T-helper 17 cell (primary cell): ENCODE results near the gene KDM4D. TPM values are rescaled to one million over a fixed set of nuclear protein-coding genes. Genes with fewer than 3 reads are reported as not detected.
A peak's percentile ranks its signal among the peaks of the same experiment; 100 is the strongest.
"Not testable (repeated sequence)": the region's sequence is repeated elsewhere in the genome, so short reads cannot be mapped to it uniquely, and the experiment has no call there.

Experiments
- ATAC-seq: fragments of 150-1000 bp; cut with Tn5 transposase; 2 replicates; pipeline ENCODE4 v1.10.0; 2021; ENCODE audit warnings: mild to moderate bottlenecking, moderate library complexity
- DNase-seq, 3 donors: peaks; one replicate each; pipeline versions ENCODE4 v3.0.0 to v3.0.0-alpha.2; 2020 to 2021
- H3K9me3 ChIP-seq: one replicate; pipeline ENCODE4 v1.7.0; 2013; ENCODE audit warnings: low read length, mild to moderate bottlenecking; ENCODE audit not compliant: control insufficient read depth, poor library complexity, severe bottlenecking
- H3K27ac Mint-ChIP-seq: one replicate; pipeline ENCODE4 v1.8.0; 2022; ENCODE audit warnings: mild to moderate bottlenecking, moderate library complexity, mixed read lengths
- H3K27me3 Mint-ChIP-seq: one replicate; pipeline ENCODE4 v1.8.0; 2022; ENCODE audit warnings: mixed read lengths
- H3K36me3 Mint-ChIP-seq: one replicate; pipeline ENCODE4 v1.8.0; 2022; ENCODE audit warnings: low read depth, mixed read lengths
- H3K4me1 Mint-ChIP-seq: one replicate; pipeline ENCODE4 v1.8.0; 2022; ENCODE audit warnings: mild to moderate bottlenecking, mixed read lengths
- H3K4me3 Mint-ChIP-seq: one replicate; pipeline ENCODE4 v1.8.0; 2022; ENCODE audit warnings: mild to moderate bottlenecking, moderate library complexity, mixed read lengths
- total RNA-seq, 4 donors: library from RNA in 2 of 4; stranded (reverse) in 2 of 4; gene quantifications; one replicate each; pipeline ENCODE4 v1.2.3 and lab custom pipeline; 2022 to 2026

The KDM4D gene
- total RNA-seq, result under 1 TPM; 0.23 to 0.27 TPM
- 0.60 to 2.7 reads per million in 2 donors for total RNA-seq (lab: John Stamatoyannopoulos, UW)

DNA sequence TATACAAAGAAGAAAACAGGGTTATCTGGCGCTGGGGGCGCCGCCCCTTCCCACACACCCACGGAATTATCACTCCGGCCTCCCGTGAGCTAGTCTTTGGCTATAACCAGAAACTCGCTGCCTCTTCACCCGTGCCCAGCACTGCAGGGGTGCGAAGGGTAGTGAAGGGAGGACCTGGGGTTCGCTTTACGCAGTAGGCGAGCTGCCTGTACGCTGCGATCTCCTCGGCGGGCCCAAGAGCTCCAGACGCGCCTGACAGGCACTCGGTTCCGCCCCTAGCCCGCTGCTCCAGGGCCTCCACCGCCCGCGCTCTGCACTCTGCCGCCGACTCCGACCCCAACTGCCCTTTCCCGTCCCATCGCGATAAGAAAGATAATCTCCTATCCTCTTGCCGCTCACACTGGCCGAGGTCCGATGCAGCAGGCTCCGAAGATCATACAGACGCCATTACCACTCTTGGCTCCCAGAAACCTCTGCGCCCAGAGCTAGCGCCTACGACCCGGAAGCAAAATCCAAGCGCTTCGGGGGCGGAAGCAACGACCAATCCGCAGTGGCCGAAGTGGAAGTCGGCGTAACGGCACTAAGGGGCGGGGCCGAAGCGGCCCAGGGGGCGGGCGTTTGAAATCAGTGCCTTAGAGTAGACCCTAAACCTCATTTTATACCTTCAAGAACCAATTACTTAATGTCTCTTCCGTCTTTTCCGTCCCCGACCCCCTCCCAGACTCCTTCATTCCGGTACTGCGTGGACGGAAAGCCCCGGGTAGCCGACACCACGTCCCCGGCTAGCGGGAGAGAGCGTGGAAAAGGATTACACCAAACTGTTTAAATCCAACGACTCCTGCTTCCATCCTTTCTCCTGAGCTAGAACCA is at the start of gene KDM4D, which contains the start of gene CWC15:
KDM4D (plus strand) TSS at position 611 of the 870 bp plus-strand sequence. CDS start 23,664 bp downstream, outside the sequence.
CWC15 (minus strand) TSS at position 458 of the 870 bp plus-strand sequence. CDS start 1,371 bp downstream, outside the sequence.
- no peaks in the 10 kb centered on the region for H3K9me3 ChIP-seq
- peaks cover 14% of the 10 kb centered on the region for H3K36me3 Mint-ChIP-seq
- H3K4me1 Mint-ChIP-seq, result peaks cover 18% of the 10 kb centered on the region
- peak; percentile 99 for ATAC-seq
- H3K27me3 Mint-ChIP-seq, result no peaks in the 10 kb centered on the region
- peak within 1 kb of the TSS; percentile 97 for H3K27ac Mint-ChIP-seq
- DNase-seq, result peak; percentile 86 to 89 (median 89)
- peak within 1 kb of the TSS; percentile 96 for H3K4me3 Mint-ChIP-seq

DNA sequence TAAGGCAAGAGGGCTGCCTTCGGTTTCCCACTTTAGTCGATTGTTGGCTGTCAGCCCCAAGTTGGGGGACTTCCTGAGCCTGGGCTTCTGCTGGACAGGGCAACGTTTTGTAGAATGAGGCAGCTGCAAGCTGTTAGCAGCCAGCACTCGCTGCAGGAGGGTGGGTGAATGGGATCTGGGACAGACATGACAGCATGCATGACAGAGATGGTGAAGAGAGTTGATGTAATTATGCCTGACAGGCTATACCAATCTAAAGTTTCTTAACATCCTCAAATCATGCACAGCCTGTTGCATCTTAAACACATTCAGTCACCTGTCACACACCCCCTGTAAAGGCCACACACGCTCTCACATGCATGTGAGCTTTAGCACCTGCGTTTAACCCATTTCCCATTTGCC is 49.3 kb upstream of the KDM4D start:
- DNase-seq (no peak), ATAC-seq (peak; percentile 12)
- no peaks in the 10 kb centered on the region for H3K9me3 ChIP-seq
- Mint-ChIP-seq H3K27ac (peak overlapping the region; percentile 24), H3K27me3 (no peaks in the 10 kb centered on the region), H3K36me3 (peaks cover 7% of the 10 kb centered on the region), H3K4me1 (peaks cover 23% of the 10 kb centered on the region), H3K4me3 (peak overlapping the region; percentile 37)

DNA sequence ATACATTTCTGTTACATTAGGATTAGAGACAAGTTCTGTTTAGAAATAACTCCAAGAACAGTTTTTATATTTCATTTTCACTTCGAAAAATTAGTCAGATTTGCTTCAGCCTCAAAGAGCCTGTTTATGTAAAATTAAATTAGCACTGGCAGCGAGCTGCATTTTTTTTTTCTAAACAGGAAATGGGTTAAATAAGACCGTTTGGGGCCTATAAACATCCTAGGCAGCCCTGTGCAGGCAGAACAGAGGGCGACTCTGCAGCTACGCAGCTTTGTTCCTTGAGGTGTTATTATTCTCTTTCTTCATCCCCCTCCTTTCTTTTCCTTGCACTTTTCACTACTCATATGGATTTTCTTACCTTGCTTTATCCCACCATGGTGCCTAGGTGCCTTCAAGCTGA is 48.9 kb upstream of the KDM4D start:
- Mint-ChIP-seq H3K36me3 (peaks cover 7% of the 10 kb centered on the region), H3K27me3 (no peaks in the 10 kb centered on the region), H3K27ac (peak overlapping the region; percentile 24), H3K4me3 (peak overlapping the region; percentile 37), H3K4me1 (peaks cover 23% of the 10 kb centered on the region)
- DNase-seq (no peak), ATAC-seq (peak; percentile 75)
- H3K9me3 ChIP-seq, result no peaks in the 10 kb centered on the region

DNA sequence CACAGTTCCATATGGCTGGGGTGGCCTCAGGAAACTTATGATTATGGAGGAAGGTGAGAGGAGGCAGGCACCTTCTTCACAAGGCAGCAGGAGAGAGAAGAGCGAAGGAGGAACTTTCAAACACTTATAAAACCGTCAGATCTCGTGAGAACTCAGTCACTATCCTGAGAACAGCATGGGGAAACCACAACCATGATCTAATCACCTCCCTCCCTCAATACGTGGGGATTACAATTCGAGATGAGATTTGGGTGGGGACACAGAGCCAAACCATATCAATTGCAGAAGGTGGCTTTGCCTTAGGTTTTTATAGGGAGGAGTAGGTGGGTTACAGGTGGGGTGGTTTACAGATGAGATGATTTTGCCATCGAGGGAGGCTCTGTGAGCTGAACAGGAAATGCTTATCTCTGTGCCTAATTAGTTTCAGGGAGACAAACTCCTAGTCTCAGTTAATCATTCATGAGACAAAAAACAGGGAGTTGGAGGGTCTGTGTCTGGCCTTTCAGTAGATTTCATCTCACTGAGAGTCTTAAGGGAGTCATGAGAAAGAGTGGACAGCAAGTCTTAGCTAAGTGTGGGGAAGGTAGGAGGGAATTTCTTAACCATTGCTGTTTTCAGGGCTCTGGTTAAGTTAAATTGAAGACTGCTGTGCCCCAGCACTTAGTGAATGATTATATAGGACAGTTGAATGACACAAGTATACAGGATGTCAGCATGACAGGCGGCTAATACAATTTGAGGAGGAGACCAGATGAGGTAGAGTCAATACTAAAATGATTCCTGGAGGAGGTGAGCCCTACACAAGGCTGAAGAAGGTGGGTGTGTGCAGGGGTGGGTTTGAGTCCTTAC is 47.9 kb upstream of the KDM4D start:
- ATAC-seq, result no peak
- Mint-ChIP-seq H3K27ac (peak overlapping the region; percentile 24), H3K36me3 (peaks cover 7% of the 10 kb centered on the region), H3K4me1 (peaks cover 23% of the 10 kb centered on the region), H3K4me3 (peak overlapping the region; percentile 37), H3K27me3 (no peaks in the 10 kb centered on the region)
- no peaks in the 10 kb centered on the region for H3K9me3 ChIP-seq
- no peak for DNase-seq

DNA sequence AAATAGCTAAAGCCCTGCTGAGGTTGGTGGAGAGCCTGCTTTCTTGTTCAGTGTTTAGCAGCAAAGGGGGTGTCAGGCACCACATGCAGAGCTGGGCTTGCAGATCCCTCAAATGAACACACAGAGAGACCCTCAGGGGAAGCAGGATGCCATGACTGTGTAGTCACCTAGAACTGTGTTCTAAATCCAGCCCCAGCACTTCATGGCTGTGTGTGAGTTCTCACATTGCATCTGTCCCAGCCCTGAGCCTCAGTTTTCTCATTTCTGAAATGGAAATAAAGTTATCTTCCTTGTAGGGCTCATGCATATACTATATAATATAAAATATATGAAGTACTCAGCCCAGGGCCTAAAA is 47.3 kb upstream of the KDM4D start:
- H3K9me3 ChIP-seq, result no peaks in the 10 kb centered on the region
- Mint-ChIP-seq H3K27ac (no peak overlapping the region), H3K4me1 (peaks cover 23% of the 10 kb centered on the region), H3K36me3 (peaks cover 7% of the 10 kb centered on the region), H3K27me3 (no peaks in the 10 kb centered on the region), H3K4me3 (no peak overlapping the region)
- ATAC-seq (no peak), DNase-seq (no peak)

DNA sequence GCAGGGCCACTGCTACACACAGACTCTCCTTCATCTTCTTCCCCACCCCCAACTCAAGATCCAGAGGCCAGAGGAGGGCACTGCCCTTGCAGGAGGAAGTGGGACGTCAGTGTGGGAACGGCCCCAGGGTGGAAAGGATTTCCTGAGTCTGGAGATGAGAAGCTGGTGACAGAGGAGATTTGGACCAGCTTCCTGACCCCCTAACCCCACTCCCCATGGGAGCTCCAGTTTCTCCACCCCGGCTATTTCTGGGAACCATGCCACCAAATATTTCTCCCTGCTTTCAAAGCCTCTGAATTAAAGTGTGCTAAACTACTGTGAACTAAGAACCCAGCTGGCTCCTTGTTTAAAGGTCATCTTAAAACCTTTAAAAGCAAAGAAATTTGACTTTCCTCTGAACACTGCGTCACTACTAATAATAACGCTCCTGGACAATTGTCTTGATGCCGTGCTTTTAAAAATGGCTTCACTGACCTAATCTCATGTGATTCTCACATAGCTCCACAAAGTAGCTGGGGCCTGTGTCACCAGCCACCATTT is 46.7 kb upstream of the KDM4D start:
- DNase-seq, result no peak
- Mint-ChIP-seq H3K27me3 (no peaks in the 10 kb centered on the region), H3K4me3 (no peak overlapping the region), H3K4me1 (peaks cover 23% of the 10 kb centered on the region), H3K36me3 (peaks cover 7% of the 10 kb centered on the region), H3K27ac (no peak overlapping the region)
- no peak for ATAC-seq
- H3K9me3 ChIP-seq, result no peaks in the 10 kb centered on the region

DNA sequence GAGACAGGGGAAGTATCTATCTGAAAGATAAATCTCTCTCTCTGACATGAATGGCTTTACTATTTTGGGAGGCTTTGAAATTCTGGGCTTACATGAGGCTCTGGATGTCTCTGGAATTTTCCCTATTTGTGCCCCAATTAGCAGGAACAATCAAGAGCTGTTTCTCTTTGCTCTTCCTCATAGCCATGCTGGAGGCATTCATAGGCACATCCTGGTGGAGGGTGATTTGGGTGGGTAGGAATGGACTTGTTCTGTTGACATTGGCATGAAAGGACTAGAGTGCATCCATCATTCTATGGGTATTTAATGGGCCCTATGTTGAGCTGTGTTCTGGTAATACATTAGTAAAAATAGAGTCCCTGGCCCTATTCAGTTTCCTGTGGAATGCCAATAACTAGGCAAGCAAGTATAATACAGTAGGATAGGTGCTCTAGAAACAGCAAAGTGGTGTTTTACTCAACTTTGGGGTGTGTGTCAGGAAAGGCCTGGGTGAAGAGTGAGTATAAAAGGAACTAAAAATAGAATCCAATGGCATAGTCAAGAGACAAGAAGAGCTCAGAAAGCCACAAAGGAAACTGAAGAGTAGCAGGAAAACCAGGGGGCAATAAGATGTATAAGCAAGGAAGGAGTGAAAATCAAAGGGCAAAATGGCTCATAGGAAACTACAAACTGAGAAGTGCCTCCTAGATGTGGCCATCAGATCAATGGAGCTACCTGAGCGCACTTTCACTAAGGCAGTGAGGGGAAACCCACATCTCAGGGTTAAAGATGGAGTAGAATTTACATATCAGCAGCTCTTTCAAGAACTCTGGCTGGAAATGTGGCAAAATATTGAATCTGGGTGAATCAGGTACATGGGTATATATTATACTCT is 45.2 kb upstream of the KDM4D start:
- Mint-ChIP-seq H3K36me3 (peaks cover 7% of the 10 kb centered on the region), H3K4me1 (peaks cover 23% of the 10 kb centered on the region), H3K27ac (no peak overlapping the region), H3K27me3 (no peaks in the 10 kb centered on the region), H3K4me3 (no peak overlapping the region)
- H3K9me3 ChIP-seq, result no peaks in the 10 kb centered on the region
- ATAC-seq (no peak), DNase-seq (no peak)

DNA sequence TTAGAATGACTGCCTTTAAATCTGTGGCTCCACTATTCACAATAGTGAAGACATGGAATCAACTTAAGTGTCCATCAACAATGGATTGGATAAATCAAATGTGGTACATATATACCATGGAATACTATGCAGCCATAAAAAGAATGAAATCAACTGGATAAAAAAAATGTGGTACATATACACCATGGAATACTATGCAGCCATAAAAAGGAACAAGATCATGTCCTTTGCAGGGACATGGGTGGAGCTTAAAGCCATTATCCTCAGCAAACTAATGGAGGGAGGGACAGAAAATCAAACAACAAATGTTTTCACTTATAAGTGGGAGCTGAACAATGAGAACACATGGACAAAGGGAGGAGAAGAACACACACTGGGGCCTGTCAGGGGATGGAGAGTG is 41.4 kb upstream of the KDM4D start:
- H3K27ac Mint-ChIP-seq, ATAC-seq, H3K9me3 ChIP-seq, DNase-seq, H3K4me3 Mint-ChIP-seq, H3K27me3 Mint-ChIP-seq, H3K36me3 Mint-ChIP-seq: not testable (repeated sequence)
- peaks cover 27% of the 10 kb centered on the region for H3K4me1 Mint-ChIP-seq

DNA sequence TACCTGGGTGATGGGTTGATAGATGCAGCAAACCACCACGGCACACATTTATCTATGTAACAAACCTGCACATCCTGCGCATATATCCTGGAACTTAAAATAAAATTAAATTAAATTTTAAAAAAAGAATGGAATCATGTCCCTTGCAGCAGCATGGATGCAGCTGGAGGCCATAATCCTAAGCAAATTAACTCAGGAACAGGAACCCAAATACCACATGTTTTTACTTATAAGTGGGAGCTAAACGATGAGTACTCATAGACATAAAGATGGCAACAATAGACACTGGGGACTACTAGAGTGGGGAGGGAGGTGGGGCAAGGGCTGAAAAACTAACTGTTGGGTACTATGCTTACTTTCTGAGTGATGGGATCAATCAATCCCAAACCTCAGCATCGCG is 41.0 kb upstream of the KDM4D start:
- no peak for DNase-seq
- no peaks in the 10 kb centered on the region for H3K27me3 Mint-ChIP-seq
- H3K4me3 Mint-ChIP-seq, result no peak overlapping the region
- no peak for ATAC-seq
- H3K27ac Mint-ChIP-seq, result no peak overlapping the region
- peaks cover 4% of the 10 kb centered on the region for H3K36me3 Mint-ChIP-seq
- no peaks in the 10 kb centered on the region for H3K9me3 ChIP-seq
- H3K4me1 Mint-ChIP-seq, result peaks cover 27% of the 10 kb centered on the region

DNA sequence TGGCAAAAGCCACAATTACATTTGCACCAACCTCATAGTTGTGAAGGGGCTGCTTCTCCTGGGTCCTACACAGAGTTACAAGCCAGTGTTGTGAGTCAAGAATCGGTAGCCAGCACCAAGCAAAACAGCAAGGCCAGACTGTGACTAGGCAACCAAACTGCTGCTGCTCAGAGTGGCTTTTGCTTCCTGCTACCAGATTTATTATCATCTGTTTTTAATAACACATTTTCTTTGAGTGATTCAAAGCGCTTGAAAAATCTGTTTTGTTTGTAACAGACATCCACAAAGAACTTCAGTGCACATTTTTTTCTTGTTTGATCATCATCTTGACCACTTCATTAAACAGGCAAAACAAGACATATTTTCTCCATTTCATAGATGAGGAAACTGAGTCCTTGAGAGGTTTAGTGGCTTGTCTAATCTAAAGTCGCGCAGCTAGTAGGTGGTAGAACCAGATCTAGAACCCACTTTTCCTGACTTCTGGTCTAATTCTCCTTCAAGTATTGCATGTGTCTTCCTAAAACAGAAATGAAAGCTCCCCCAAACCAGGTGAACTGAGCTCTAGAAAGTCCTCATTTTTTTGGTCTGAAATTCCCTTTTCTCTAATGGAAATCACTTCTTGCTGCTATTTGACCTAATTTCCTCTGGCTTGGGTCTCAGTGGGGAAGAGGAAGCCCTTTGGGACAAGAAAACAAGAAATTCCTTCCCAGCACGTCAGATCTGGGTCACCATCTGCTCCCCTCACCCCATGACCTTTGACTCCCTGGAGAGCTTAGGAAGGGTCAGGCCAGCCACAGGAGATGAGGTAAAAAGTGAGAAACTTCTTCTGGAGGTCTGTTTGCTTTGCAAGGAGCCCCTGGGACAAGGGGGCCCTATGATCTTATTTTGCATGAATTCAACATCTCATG is 40.0 kb upstream of the KDM4D start:
- H3K27ac Mint-ChIP-seq, result peak overlapping the region; percentile 88
- H3K4me3 Mint-ChIP-seq, result peak overlapping the region; percentile 59
- peaks cover 3% of the 10 kb centered on the region for H3K36me3 Mint-ChIP-seq
- H3K4me1 Mint-ChIP-seq, result peaks cover 27% of the 10 kb centered on the region
- H3K9me3 ChIP-seq, result no peaks in the 10 kb centered on the region
- ATAC-seq (no peak), DNase-seq (no peak)
- H3K27me3 Mint-ChIP-seq, result no peaks in the 10 kb centered on the region

DNA sequence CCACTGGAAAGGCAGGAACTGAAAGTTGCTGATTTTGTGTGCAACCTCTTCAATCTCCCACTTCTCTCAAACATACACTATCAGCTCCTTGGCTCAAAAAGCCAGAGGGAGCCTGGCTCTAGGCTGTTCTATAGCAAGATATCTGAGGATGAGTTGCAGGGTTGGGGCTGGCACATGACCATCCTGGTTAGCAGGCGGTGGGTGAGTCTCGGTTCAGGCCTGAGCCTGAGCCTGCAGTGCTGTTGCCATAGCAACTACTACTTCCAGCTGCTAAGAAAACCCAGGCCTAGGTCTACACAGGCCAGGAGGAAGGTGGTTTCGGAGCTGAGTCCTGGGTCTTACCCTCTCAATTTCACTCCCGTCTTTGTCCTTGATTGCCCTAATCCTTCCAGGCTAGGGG is 39.1 kb upstream of the KDM4D start:
- Mint-ChIP-seq H3K4me1 (peaks cover 27% of the 10 kb centered on the region), H3K36me3 (no peaks in the 10 kb centered on the region), H3K27me3 (no peaks in the 10 kb centered on the region), H3K27ac (peak overlapping the region; percentile 88), H3K4me3 (peak overlapping the region; percentile 70)
- no peaks in the 10 kb centered on the region for H3K9me3 ChIP-seq
- DNase-seq, result no peak
- ATAC-seq, result peak; percentile 57

DNA sequence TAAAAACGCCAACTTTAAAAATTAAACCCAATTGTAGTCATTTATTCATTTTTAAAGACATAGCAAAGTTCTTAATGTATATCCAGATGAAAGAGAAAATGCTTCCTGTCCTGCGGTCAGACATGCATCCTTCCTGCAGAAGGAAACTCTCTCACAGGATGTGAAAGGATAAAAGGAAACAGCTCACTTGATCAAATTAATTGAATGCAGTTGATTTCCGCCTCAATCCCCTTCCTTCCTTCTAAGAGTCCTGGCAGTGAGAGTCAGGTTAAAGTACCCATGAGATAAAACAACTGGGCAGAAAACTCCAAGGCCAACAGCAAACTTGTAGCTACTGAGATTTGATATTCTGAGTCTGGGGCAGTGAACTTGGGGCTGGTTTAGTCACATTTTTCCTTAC is 38.7 kb upstream of the KDM4D start:
- DNase-seq (no peak), ATAC-seq (peak; percentile 46)
- Mint-ChIP-seq H3K4me1 (peaks cover 27% of the 10 kb centered on the region), H3K4me3 (peak overlapping the region; percentile 70), H3K36me3 (no peaks in the 10 kb centered on the region), H3K27ac (peak overlapping the region; percentile 88), H3K27me3 (no peaks in the 10 kb centered on the region)
- no peaks in the 10 kb centered on the region for H3K9me3 ChIP-seq
